HTR-8/SVneo (cell line): ENCODE results near the gene GREB1L.

Source experiments
- DNase-seq: peaks from one replicate; pipeline ENCODE4 v3.0.0; 2011; ENCODE audit warnings: low spot score, mixed read lengths; ENCODE audit not compliant: insufficient read length
- FAIRE-seq: peaks from 2 replicates; lab custom pipeline; 2011; peaks lifted over from hg19 to GRCh38; lab: Jason Lieb, UNC

Gene GREB1L

DNA sequence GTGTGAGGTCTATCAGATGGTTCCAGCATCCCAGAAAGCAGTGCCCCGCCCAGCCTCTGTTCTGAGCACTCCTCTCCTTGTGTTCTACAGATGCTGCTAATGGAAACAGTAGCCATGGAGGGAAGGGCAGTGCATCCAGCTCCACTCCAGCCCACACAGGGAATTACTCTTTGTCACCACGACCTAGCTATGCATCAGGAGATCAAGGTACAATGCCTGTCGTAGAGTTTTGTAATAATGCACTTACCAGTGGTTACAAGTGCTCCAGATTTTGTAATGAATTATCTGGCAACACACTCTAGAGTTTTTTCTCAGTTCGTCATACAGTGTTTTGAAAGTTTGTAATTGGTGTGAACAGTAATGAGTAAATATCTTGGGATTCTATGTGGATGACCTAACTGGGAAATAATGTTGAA lies 197.4 kb downstream of the GREB1L start:
- peak; percentile 46 for FAIRE-seq
- peak; percentile 33 for DNase-seq

DNA sequence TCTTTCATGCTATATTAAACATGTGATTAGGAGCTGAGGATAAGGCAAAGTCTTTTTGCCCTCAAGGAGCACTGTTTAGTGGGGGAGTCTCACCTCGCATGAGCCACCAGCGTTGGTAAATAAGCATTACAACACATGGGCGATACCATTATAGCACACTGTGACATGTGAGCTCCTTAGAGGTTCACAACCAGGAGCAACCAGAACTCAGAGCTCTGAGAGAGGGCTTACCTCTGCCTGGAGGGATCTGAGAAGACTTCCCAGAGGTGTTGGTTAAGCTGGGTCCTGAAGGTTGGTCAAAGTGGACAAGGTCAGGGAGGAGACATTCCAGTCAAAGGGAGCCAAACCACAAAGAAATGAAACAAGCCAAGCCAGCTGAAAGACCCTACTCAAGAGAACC lies 199.6 kb downstream of the GREB1L start:
- no peak for DNase-seq
- FAIRE-seq, result no peak

GRCh38 chr18:21443776-21444464 lies 201.9 kb downstream of the GREB1L start:
- DNase-seq, result no peak
- peak; percentile 48 for FAIRE-seq

- peak; percentile 42 for DNase-seq
- FAIRE-seq, result no peak
Measured at GRCh38 chr18:21444465-21445212, 202.6 kb downstream of the GREB1L start.

DNA sequence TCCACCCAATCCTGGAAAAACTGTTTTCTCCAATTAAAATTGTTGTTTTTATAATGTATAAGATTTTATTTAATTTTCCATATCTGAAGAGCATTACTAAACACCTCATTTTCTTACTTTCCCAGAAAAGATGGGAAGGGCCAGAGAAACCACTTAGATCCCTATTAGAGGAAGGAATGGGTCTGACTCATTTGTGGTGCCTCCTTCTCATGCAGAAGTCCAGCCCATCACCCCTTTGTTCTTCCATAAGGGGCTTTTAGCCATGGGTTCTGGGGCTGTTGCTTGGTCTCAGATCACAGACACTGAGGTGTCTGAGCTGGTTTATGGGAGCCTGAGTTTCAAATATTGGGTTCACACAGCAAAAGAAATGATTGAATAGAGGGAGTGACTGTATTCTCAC lies 206.3 kb downstream of the GREB1L start:
- DNase-seq (no peak), FAIRE-seq (no peak)

DNA sequence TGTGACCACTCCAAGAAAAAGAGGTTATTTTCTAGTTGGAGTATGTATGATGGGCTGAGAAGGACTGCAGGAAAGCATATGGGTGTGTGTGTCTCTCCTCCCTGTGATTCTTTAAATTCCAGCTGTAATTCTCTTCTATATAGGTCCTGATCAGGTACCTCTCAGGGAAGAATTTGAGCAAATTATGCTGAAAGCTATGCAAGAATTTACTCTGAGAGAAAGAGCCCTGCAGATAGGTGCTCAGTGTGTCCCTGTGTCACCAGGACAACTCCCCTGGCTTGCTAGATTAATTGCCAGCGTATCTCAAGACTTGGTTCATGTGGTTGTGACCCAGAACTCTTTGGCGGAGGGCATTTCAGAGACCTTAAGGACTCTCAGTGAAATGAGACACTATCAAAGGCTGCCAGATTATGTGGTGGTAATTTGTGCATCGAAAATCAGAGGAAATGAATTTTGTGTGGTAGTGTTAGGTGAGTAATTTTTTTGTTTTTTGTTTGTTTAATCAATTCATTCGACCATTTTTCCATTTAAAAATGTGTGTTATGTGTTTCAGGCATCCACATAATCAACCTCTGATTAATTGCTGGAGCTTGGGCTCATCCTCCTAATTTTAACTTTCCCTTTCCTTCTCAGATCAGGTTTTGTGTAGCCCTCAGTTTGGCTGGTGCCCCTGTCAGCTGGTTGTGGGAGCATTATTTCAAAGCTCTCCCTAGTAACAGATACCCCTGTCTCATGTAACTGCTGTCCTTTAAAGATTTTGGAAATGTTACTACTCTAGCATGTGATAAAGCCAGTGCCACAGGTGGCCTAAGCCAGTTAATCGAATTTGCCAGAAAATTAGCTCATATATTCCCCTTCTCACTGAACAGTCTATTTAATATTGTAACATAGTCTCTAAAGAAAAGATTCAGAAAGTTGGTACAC lies 207.6 kb downstream of the GREB1L start:
- DNase-seq (no peak), FAIRE-seq (no peak)

DNA sequence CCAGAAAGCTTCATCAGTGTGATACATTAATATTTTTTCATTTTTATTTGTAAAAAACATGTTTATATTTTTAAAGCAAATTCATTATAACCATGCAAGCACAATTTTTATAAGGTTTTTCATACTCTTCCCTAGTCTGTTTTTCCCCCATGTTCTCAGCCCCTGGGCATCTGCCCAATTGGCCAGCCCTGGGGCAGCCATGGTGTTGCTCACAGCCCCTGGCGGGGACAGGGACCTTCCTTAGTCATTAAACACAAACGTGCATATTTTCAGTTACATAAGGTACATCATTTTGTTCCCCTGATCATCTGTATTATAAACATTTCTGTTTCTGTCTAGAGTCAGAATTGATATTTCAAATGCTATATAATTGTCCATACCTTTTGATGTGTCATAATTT lies 208.5 kb downstream of the GREB1L start:
- FAIRE-seq (no peak), DNase-seq (no peak)

DNA sequence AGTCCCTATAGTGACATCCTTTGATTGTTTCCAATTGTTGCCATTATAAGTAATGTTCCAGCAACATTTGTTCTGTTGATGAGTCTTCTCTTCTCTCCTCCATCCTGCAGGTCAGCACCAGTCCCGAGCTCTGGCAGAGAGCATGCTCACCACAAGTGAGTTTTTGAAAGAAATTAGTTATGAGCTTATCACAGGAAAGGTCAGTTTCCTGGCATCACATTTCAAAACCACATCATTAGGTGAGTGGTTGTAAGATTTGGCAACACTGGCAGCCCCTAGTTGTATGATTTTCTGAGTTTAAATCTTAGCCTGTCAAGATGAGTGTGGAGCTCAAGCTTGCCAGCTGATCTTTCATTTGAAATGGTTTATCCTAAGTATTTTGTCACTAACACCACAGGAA lies 208.9 kb downstream of the GREB1L start:
- FAIRE-seq, result no peak

GRCh38 chr18:21451851-21452250 lies 209.8 kb downstream of the GREB1L start:
- DNase-seq (no peak), FAIRE-seq (peak; percentile 36)

More for the DNA sequence above, 208.9 kb downstream of the GREB1L start:
- peak; percentile 10 for DNase-seq

GRCh38 chr18:21452276-21452780 lies 210.3 kb downstream of the GREB1L start:
- FAIRE-seq (no peak), DNase-seq (no peak)

GRCh38 chr18:21452796-21453510 lies 210.9 kb downstream of the GREB1L start:
- FAIRE-seq, result no peak
- no peak for DNase-seq

- DNase-seq (no peak), FAIRE-seq (peak; percentile 42)
Measured at GRCh38 chr18:21453511-21453901, 211.5 kb downstream of the GREB1L start.

- FAIRE-seq (no peak), DNase-seq (no peak)
Measured at GRCh38 chr18:21454725-21455124, 212.7 kb downstream of the GREB1L start.

GRCh38 chr18:21456428-21457178 lies 214.6 kb downstream of the GREB1L start:
- DNase-seq, result no peak
- no peak for FAIRE-seq

GRCh38 chr18:21457179-21457535 lies 215.1 kb downstream of the GREB1L start:
- FAIRE-seq (no peak), DNase-seq (no peak)

GRCh38 chr18:21458310-21458709 lies 216.3 kb downstream of the GREB1L start:
- DNase-seq (no peak), FAIRE-seq (no peak)

DNA sequence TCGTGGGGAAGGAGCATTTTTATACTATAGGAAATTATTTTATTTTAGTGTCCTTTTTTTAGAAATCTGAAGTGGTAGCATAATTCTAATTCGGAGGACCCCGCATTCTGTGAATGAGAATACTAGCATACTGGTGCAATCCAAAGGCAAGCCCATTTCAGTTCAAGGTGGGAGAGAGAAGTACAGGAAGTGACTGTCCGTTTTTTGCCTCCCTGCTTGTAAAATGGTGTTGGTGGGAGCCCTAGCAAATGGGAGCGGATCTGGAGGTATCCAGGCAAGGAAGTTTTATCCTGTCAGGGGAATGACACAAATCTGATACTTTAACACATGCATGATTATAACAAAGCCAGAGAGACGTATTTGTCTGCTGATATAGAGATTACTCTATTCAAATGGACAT lies 216.8 kb downstream of the GREB1L start:
- DNase-seq, result no peak
- FAIRE-seq, result no peak

DNA sequence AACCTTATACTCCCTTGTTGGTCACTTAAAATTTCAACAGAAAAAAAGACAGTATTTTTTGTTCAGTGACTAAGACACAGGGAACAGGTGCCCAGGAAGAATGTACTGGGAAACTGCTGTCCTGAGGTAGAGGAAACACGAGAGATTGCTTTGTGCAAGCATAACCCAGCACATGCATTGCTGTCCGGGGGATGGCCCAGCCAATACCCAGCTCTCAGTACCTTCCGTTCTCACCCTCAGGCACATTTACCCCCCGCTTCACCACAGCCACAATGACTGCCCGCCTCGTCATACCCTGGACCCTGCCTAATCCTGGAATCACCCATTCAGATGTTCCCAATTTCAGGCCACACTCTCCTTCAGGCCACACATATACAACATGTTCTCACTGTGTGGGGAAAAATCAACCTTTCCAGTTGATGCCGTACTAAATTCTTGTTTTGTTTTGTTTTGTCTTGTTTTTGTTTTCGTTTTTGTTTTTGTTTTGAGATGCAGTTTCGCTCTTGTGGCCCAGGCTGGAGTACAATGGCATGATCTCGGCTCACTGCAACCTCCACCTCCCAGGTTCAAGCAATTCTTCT lies 217.8 kb downstream of the GREB1L start:
- FAIRE-seq (no peak), DNase-seq (no peak)

DNA sequence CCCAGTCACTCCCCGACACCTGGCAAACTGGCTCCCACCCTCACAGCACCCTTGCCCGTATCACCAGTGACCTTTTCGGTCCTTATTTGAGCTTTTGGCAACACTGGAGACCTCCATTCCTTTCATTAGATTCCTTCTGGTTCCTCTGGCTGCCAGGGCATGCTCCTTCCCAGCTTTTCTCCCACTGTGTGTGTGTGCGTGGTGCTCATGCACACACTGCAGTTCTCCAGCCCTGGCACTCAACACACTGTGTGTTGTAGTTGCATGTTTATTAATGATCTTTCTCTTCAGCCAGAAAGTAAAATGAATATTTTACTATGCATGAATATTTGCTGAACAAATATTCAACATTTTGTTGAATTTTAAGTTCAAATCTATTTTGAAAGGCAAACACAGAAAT lies 219.4 kb downstream of the GREB1L start:
- FAIRE-seq (no peak), DNase-seq (no peak)
